Neuron (in vitro differentiated cells): ENCODE data around the gene RALGPS2.

Experiments used
- H2AFZ ChIP-seq: one replicate; pipeline ENCODE4 v1.6.1; 2013; ENCODE audit warnings: low read depth, mild to moderate bottlenecking, inconsistent platforms, low read length, moderate library complexity
- H3K27me3 ChIP-seq: one replicate; pipeline ENCODE4 v1.6.1; 2013; ENCODE audit warnings: low read length; ENCODE audit not compliant: insufficient read depth
- H3K36me3 ChIP-seq: one replicate; pipeline ENCODE4 v1.6.1; 2013; ENCODE audit warnings: low read length; ENCODE audit not compliant: insufficient read depth
- H3K4me1 ChIP-seq: one replicate; pipeline ENCODE4 v1.6.1; 2013; ENCODE audit warnings: low read length; ENCODE audit not compliant: insufficient read depth
- H3K4me3 ChIP-seq: 2 replicates; pipeline ENCODE4 v1.5.1; 2013; ENCODE audit warnings: mild to moderate bottlenecking, low read length, moderate library complexity
- H3K9me3 ChIP-seq: one replicate; pipeline ENCODE4 v1.6.1; 2013; ENCODE audit warnings: low read length

The RALGPS2 gene

DNA sequence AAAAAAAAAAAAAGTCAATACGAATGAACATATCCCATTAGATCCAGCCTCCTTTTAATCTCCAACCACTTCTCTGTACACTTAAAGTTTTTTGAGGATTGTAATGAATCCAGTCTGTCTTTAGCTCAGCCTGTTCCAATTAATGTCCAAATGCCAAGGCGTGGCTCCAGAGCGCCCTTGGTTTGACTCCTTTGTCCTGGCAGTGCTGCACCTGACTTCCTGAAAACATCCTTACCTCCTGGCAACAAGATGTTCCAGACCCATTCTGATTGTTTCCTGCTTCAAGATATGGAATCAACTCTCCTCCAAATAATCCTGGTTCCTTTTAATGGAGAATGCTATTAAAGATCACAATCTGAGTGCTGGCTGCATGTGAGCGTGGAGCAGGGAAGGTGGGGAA is 226.6 kb downstream of the RALGPS2 start:
- no peaks in the 10 kb centered on the region for H3K9me3 ChIP-seq
- no peaks in the 10 kb centered on the region for H3K27me3 ChIP-seq
- H2AFZ ChIP-seq, result no peak overlapping the region

GRCh38 chr1:178953034-178953433 is 228.0 kb downstream of the RALGPS2 start:
- no peak overlapping the region for H2AFZ ChIP-seq
- no peaks in the 10 kb centered on the region for H3K9me3 ChIP-seq
- H3K27me3 ChIP-seq, result no peaks in the 10 kb centered on the region
- no peaks in the 10 kb centered on the region for H3K4me1 ChIP-seq
- no peaks in the 10 kb centered on the region for H3K36me3 ChIP-seq
- H3K4me3 ChIP-seq, result no peak overlapping the region

More for the DNA sequence above, 226.6 kb downstream of the RALGPS2 start:
- H3K36me3 ChIP-seq, result no peaks in the 10 kb centered on the region
- H3K4me3 ChIP-seq, result no peak overlapping the region
- no peaks in the 10 kb centered on the region for H3K4me1 ChIP-seq

DNA sequence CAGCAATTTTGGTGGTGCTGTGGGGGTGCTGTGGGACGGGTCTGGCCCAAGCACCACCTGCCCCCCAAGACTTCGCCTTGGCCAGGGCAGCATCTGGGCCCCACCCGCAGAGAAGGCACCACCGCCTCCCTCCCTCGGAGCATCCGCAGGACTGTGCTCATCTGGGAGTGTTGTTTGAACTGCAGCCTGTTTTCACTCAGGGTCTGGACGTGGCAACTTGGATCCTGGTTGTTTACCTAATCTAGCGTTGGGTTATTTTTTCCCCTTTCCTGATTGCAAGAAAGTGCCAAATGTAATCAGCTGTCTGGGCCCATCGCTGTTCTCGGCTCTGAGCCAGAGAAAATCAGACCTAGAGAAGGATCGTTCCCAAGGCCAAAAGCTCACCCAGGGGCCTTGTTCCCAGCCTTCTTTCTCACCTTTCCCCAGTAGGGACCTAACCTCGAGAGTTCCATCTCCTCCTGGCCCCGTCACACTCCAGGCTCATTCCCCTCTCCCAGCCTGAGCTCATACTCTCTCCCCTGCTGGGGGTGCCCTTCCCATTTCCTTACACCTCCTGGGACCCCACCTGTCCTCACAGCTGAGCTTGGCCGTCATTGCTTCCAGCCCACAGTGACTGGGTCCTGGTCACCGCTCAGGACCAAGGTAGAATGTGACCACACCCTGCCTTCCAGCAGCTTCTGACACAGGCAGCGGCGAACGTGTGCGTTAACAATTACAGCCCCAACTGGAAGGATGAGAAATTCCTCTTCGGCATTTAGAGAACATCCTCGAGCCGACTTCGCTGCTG is 228.7 kb downstream of the RALGPS2 start:
- H3K36me3 ChIP-seq, result no peaks in the 10 kb centered on the region
- no peaks in the 10 kb centered on the region for H3K9me3 ChIP-seq
- H3K4me3 ChIP-seq, result no peak overlapping the region
- no peak overlapping the region for H2AFZ ChIP-seq
- H3K27me3 ChIP-seq, result no peaks in the 10 kb centered on the region
- H3K4me1 ChIP-seq, result no peaks in the 10 kb centered on the region

- H3K4me3 ChIP-seq, result no peak overlapping the region
- H2AFZ ChIP-seq, result no peak overlapping the region
- H3K9me3 ChIP-seq, result no peaks in the 10 kb centered on the region
- no peaks in the 10 kb centered on the region for H3K27me3 ChIP-seq
- no peaks in the 10 kb centered on the region for H3K36me3 ChIP-seq
- H3K4me1 ChIP-seq, result no peaks in the 10 kb centered on the region
These were observed 229.3 kb downstream of the RALGPS2 start for GRCh38 chr1:178954325-178954690.

GRCh38 chr1:178954937-178955336 is 229.9 kb downstream of the RALGPS2 start:
- Histone ChIP-seq H3K36me3 (no peaks in the 10 kb centered on the region), H2AFZ (no peak overlapping the region)

GRCh38 chr1:178955391-178955954 is 230.4 kb downstream of the RALGPS2 start:
- Histone ChIP-seq H3K4me1 (no peaks in the 10 kb centered on the region), H3K4me3 (no peak overlapping the region), H3K9me3 (no peaks in the 10 kb centered on the region), H3K27me3 (no peaks in the 10 kb centered on the region), H2AFZ (no peak overlapping the region), H3K36me3 (no peaks in the 10 kb centered on the region)

More at GRCh38 chr1:178954937-178955336, 229.9 kb downstream of the RALGPS2 start:
- Histone ChIP-seq H3K27me3 (no peaks in the 10 kb centered on the region), H3K9me3 (no peaks in the 10 kb centered on the region), H3K4me3 (no peak overlapping the region), H3K4me1 (no peaks in the 10 kb centered on the region)

GRCh38 chr1:178958491-178958890 is 233.4 kb downstream of the RALGPS2 start:
- Histone ChIP-seq H3K4me1 (no peaks in the 10 kb centered on the region), H3K4me3 (no peak overlapping the region), H3K27me3 (no peaks in the 10 kb centered on the region), H3K9me3 (no peaks in the 10 kb centered on the region), H2AFZ (no peak overlapping the region), H3K36me3 (no peaks in the 10 kb centered on the region)

GRCh38 chr1:178959543-178960460 is 234.8 kb downstream of the RALGPS2 start:
- H3K9me3 ChIP-seq, result no peaks in the 10 kb centered on the region
- no peak overlapping the region for H3K4me3 ChIP-seq
- no peaks in the 10 kb centered on the region for H3K36me3 ChIP-seq
- no peak overlapping the region for H2AFZ ChIP-seq
- H3K4me1 ChIP-seq, result no peaks in the 10 kb centered on the region
- H3K27me3 ChIP-seq, result no peaks in the 10 kb centered on the region

- Histone ChIP-seq H3K27me3 (no peaks in the 10 kb centered on the region), H3K4me1 (no peaks in the 10 kb centered on the region), H3K36me3 (no peaks in the 10 kb centered on the region), H3K9me3 (no peaks in the 10 kb centered on the region), H3K4me3 (no peak overlapping the region), H2AFZ (no peak overlapping the region)
These were observed 235.6 kb downstream of the RALGPS2 start for GRCh38 chr1:178960482-178961240.

DNA sequence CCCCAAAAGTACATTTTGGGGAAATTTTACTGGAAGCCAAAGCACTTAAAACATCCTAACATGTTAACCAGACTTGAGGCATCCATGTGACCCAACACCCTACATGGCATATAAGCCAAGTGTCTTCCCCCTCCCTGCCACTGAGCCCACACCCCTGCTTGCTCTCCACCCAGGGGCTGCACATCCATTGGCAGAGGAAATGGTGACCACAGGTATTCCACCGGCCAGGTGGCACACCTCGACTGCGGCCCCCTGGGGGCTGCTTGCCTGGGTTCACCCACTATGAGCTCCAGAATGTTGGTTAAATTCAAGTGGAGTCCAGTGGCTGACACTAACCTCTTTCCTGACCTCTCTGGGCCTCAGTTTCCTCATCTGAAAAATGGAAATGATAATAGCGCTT is 236.3 kb downstream of the RALGPS2 start:
- Histone ChIP-seq H3K36me3 (no peaks in the 10 kb centered on the region), H3K4me3 (no peak overlapping the region), H3K4me1 (no peaks in the 10 kb centered on the region), H3K27me3 (no peaks in the 10 kb centered on the region), H3K9me3 (no peaks in the 10 kb centered on the region), H2AFZ (no peak overlapping the region)

GRCh38 chr1:178961868-178962267 is 236.8 kb downstream of the RALGPS2 start:
- Histone ChIP-seq H3K36me3 (no peaks in the 10 kb centered on the region), H3K4me1 (no peaks in the 10 kb centered on the region), H3K4me3 (no peak overlapping the region), H2AFZ (no peak overlapping the region), H3K9me3 (peaks cover 2% of the 10 kb centered on the region), H3K27me3 (no peaks in the 10 kb centered on the region)

DNA sequence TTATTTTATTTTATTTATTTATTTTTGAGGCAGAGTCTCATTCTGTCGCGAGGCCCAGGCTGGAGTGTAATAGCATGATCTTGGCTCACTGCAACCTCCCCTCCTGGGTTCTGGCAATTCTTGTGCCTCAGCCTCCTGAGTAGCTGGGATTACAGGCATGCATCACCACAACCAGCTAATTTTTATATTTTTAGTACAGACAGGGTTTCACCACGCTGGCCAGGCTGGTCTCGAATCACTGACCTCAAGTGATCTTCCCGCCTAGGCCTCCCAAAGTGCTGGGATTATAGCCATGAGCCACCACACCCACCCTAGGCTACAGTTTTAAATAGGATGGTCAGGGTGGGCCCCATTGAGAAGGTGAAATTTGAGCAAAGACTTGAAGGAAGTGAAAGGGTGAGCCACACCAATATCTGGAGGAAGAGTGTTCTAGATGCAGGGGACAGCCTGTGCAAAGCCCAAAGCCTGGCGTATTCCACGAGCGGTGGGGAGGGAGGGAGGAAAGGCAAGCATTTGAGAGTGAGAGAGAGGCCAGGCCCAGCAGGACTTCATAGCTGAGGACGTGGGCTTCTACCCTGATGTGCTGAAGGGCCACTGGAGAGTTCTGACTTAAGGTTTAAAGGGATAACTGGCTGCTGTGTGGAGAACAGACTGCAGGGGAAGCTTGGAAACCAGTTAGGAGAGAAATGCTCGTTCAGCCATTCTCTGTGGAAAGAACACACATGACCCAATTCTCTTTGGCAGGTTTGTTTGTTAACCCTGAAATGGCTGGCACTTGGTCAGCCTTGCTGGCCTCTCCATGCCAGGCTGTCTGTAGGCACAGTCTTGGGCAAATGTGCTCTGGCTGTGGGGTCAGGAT is 238.0 kb downstream of the RALGPS2 start:
- Histone ChIP-seq H3K36me3 (no peaks in the 10 kb centered on the region), H3K4me1 (no peaks in the 10 kb centered on the region), H2AFZ (no peak overlapping the region), H3K27me3 (no peaks in the 10 kb centered on the region), H3K9me3 (peaks cover 2% of the 10 kb centered on the region), H3K4me3 (no peak overlapping the region)
